Astrocyte (in vitro differentiated cells and primary cell): Measurements from ENCODE around the gene SLC25A13. TPM values are rescaled to one million over a fixed set of nuclear protein-coding genes. Genes with fewer than 3 reads are reported as not detected.

Experiments
- DNase-seq: peaks from one replicate; pipeline ENCODE4 v3.0.0-alpha.2; 2010; ENCODE audit warnings: low read depth
- FAIRE-seq: peaks from 2 replicates; lab custom pipeline; 2011; peaks lifted over from hg19 to GRCh38; lab: Jason Lieb, UNC
- H2AFZ ChIP-seq: 2 replicates; pipeline ENCODE4 v1.6.0; 2012; ENCODE audit warnings: low read depth, low read length, inconsistent platforms
- H3K27ac ChIP-seq: 2 replicates; pipeline ENCODE4 v1.5.1; 2011; ENCODE audit warnings: low read depth, low read length, inconsistent platforms
- H3K27me3 ChIP-seq: 2 replicates; pipeline ENCODE4 v1.6.0; 2011; ENCODE audit warnings: low read length, inconsistent platforms; ENCODE audit not compliant: insufficient read depth
- H3K36me3 ChIP-seq: 2 replicates; pipeline ENCODE4 v1.5.1; 2011; ENCODE audit warnings: low read length, inconsistent platforms; ENCODE audit not compliant: insufficient read depth
- H3K4me1 ChIP-seq: 2 replicates; pipeline ENCODE4 v1.5.1; 2011; ENCODE audit warnings: low read length, inconsistent platforms; ENCODE audit not compliant: insufficient read depth
- H3K4me2 ChIP-seq: 2 replicates; pipeline ENCODE4 v1.6.0; 2012; ENCODE audit warnings: low read length, inconsistent platforms
- H3K4me3 ChIP-seq: 2 replicates; pipeline ENCODE4 v1.5.1; 2011; ENCODE audit warnings: low read depth, mild to moderate bottlenecking, low read length, inconsistent platforms; ENCODE audit not compliant: insufficient read depth
- H3K79me2 ChIP-seq: 2 replicates; pipeline ENCODE4 v1.6.0; 2012; ENCODE audit warnings: mild to moderate bottlenecking, low read length, inconsistent platforms; ENCODE audit not compliant: insufficient read depth
- H3K9ac ChIP-seq: 2 replicates; pipeline ENCODE4 v1.6.0; 2012; ENCODE audit warnings: mild to moderate bottlenecking, low read length, inconsistent platforms
- H3K9me3 ChIP-seq: 2 replicates; pipeline ENCODE4 v1.5.1; 2012; ENCODE audit warnings: low read depth, mild to moderate bottlenecking, low read length, inconsistent platforms; ENCODE audit not compliant: insufficient read depth
- H4K20me1 ChIP-seq: 2 replicates; pipeline ENCODE4 v1.6.0; 2012; ENCODE audit warnings: low read length, inconsistent platforms; ENCODE audit not compliant: insufficient read depth
- H3K27ac Mint-ChIP-seq: one replicate; pipeline ENCODE4 v1.8.0; 2021; ENCODE audit warnings: mild to moderate bottlenecking, mixed read lengths; ENCODE audit not compliant: unreplicated experiment
- H3K27me3 Mint-ChIP-seq: one replicate; pipeline ENCODE4 v1.8.0; 2021; ENCODE audit warnings: low read depth, mixed read lengths; ENCODE audit not compliant: unreplicated experiment
- H3K36me3 Mint-ChIP-seq: one replicate; pipeline ENCODE4 v1.8.0; 2021; ENCODE audit warnings: low read depth, mixed read lengths; ENCODE audit not compliant: unreplicated experiment
- H3K4me1 Mint-ChIP-seq: one replicate; pipeline ENCODE4 v1.8.0; 2021; ENCODE audit warnings: low read depth, mixed read lengths; ENCODE audit not compliant: unreplicated experiment
- H3K4me3 Mint-ChIP-seq: one replicate; pipeline ENCODE4 v1.8.0; 2021; ENCODE audit warnings: mild to moderate bottlenecking, moderate library complexity, mixed read lengths; ENCODE audit not compliant: unreplicated experiment
- H3K9me3 Mint-ChIP-seq: one replicate; pipeline ENCODE4 v1.8.0; 2021; ENCODE audit warnings: mild to moderate bottlenecking, mixed read lengths; ENCODE audit not compliant: unreplicated experiment
- CTCF ChIP-seq: IDR thresholded peaks from 2 replicates; pipeline ENCODE4 v1.5.1; 2011; ENCODE audit warnings: low read depth, mild to moderate bottlenecking, inconsistent platforms, low read length, moderate library complexity; ENCODE audit not compliant: insufficient read depth
- EZH2 ChIP-seq: IDR thresholded peaks from 2 replicates; pipeline ENCODE4 v1.6.1; 2012; ENCODE audit warnings: mild to moderate bottlenecking, low read length, inconsistent platforms; ENCODE audit not compliant: insufficient read depth
- total RNA-seq: library from RNA; stranded (reverse); gene quantifications from 2 replicates; pipeline ENCODE4 v1.2.1, GENCODE V29; 2021

The SLC25A13 gene
- total RNA-seq, 1 donor from 2014 or later, result 58.1 TPM

DNA sequence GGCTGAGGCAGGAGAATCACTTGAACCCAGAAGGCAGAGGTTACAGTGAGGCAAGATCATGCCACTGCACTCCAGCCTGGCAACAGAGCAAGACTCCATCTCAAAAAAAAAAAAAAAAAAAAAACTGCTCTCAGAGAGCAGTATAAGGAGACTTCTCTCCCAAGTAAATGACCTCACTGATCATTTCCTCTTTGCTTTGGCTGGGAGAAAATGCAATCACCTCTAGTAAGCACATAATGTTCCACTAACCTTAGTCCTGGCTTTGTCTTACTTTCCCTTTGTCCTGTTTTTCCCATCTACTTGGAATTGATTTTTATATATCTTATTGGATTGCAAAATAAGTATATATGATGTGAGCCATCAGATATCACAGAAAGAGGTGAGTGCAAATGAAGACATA, 2.5 kb downstream of the SLC25A13 start:
- Mint-ChIP-seq H3K27me3 (no peaks in the 10 kb centered on the region), H3K4me1 (peaks cover 24% of the 10 kb centered on the region), H3K4me3 (peak overlapping the region; percentile 30)

DNA sequence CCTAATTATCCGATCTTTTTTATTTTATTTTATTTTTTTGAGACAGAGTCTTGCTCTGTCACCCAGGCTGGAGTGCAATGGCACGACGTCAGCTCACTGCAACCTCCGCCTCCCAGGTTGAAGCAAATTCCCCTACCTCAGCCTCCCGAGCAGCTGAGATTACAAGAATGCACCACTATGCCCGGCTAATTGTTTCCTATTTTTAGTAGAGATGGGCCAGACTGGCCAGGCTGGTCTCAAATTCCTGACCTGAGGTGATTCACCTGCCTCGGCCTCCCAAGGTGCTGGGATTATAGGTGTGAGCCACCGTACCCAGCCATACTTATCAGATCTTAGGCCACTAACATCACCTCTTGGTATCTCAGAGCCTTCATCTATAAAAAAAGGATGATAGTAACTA, 4.9 kb downstream of the SLC25A13 start:
- H3K4me1 Mint-ChIP-seq, result peaks cover 31% of the 10 kb centered on the region
- FAIRE-seq (no peak), DNase-seq (no peak)
- Histone ChIP-seq H3K9me3 (no peaks in the 10 kb centered on the region), H3K36me3 (no peaks in the 10 kb centered on the region), H4K20me1 (peaks cover 38% of the 10 kb centered on the region), H2AFZ (no peak overlapping the region), H3K4me1 (no peaks in the 10 kb centered on the region), H3K27me3 (no peaks in the 10 kb centered on the region), H3K79me2 (peaks cover 48% of the 10 kb centered on the region), H3K27ac (no peak overlapping the region), H3K4me3 (no peak overlapping the region), H3K9ac (no peak overlapping the region), H3K4me2 (no peak overlapping the region)
- no peaks in the 10 kb centered on the region for H3K9me3 Mint-ChIP-seq
- no peak overlapping the region for H3K27ac Mint-ChIP-seq
- no peak for TF ChIP-seq CTCF
- TF ChIP-seq EZH2, result no peak
- H3K4me3 Mint-ChIP-seq, result no peak overlapping the region
- H3K36me3 Mint-ChIP-seq, result peaks cover 2% of the 10 kb centered on the region
- no peaks in the 10 kb centered on the region for H3K27me3 Mint-ChIP-seq

More for the DNA sequence above, 2.5 kb downstream of the SLC25A13 start:
- Histone ChIP-seq H2AFZ (no peak overlapping the region), H3K4me1 (no peaks in the 10 kb centered on the region), H3K4me2 (no peak overlapping the region), H3K4me3 (no peak overlapping the region), H3K79me2 (peaks cover 39% of the 10 kb centered on the region), H3K27me3 (no peaks in the 10 kb centered on the region), H3K9me3 (no peaks in the 10 kb centered on the region), H3K27ac (no peak overlapping the region), H4K20me1 (peaks cover 22% of the 10 kb centered on the region), H3K36me3 (no peaks in the 10 kb centered on the region), H3K9ac (no peak overlapping the region)
- peaks cover 2% of the 10 kb centered on the region for H3K36me3 Mint-ChIP-seq
- no peak for FAIRE-seq
- TF ChIP-seq EZH2 (no peak), CTCF (no peak)
- H3K9me3 Mint-ChIP-seq, result no peaks in the 10 kb centered on the region
- DNase-seq, result no peak
- H3K27ac Mint-ChIP-seq, result no peak overlapping the region

DNA sequence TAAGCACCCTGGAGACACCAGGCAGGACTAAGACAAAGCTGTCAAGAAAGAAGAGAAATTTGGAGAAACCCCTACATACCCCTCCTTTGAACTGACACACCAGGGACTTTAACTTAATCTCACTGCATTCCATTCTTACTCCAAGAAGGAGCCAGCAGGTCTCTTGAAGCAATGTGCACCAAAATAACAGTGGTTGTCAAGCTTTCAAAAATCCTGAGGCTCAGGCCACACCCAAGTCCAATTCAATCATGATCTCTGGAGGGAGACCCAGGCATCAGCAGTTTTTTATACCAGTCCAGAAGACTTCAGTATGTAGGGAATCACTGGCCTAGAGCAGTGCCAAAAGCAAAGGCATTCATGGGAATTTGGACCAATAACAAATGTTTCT, 6.8 kb downstream of the SLC25A13 start:
- H3K9me3 Mint-ChIP-seq, result no peaks in the 10 kb centered on the region
- H3K9ac ChIP-seq, result no peak overlapping the region
- no peaks in the 10 kb centered on the region for H3K9me3 ChIP-seq
- DNase-seq, result no peak
- H3K36me3 Mint-ChIP-seq, result peaks cover 2% of the 10 kb centered on the region
- H3K79me2 ChIP-seq, result peaks cover 49% of the 10 kb centered on the region
- H3K27ac Mint-ChIP-seq, result peak overlapping the region; percentile 17
- H3K4me2 ChIP-seq, result no peak overlapping the region
- H3K4me1 ChIP-seq, result no peaks in the 10 kb centered on the region
- TF ChIP-seq EZH2 (no peak), CTCF (no peak)
- no peaks in the 10 kb centered on the region for H3K27me3 Mint-ChIP-seq
- H3K4me3 Mint-ChIP-seq, result no peak overlapping the region
- H3K27ac ChIP-seq, result no peak overlapping the region
- no peak for FAIRE-seq
- H4K20me1 ChIP-seq, result peaks cover 41% of the 10 kb centered on the region
- H3K4me3 ChIP-seq, result no peak overlapping the region
- H3K4me1 Mint-ChIP-seq, result peaks cover 30% of the 10 kb centered on the region
- H2AFZ ChIP-seq, result no peak overlapping the region
- no peaks in the 10 kb centered on the region for H3K36me3 ChIP-seq
- no peaks in the 10 kb centered on the region for H3K27me3 ChIP-seq
